ENCODE measurements around the gene RNF150. TPM values are rescaled to one million over a fixed set of nuclear protein-coding genes. Genes with fewer than 3 reads are reported as not detected.
"Not testable (repeated sequence)": the region's sequence is repeated elsewhere in the genome, so short reads cannot be mapped to it uniquely, and the experiment has no call there.

Gene RNF150
- total RNA-seq, 1 experiment from 2014 or later: 1.1 TPM

- no peak for DNase-seq
- no peaks in the 10 kb centered on the region for H3K27me3 ChIP-seq (ENCODE audit: control insufficient read depth, insufficient read depth, low read length)
- H3K36me3 ChIP-seq (replicated peaks; ENCODE audit: control insufficient read depth, insufficient read depth, low read length): no peaks in the 10 kb centered on the region
- H3K4me3 ChIP-seq (ENCODE audit: insufficient read depth, low read depth, low read length): no peak overlapping the region
Observed at GRCh38 chr4:141074098-141074878, 59.0 kb downstream of the RNF150 start.

DNA sequence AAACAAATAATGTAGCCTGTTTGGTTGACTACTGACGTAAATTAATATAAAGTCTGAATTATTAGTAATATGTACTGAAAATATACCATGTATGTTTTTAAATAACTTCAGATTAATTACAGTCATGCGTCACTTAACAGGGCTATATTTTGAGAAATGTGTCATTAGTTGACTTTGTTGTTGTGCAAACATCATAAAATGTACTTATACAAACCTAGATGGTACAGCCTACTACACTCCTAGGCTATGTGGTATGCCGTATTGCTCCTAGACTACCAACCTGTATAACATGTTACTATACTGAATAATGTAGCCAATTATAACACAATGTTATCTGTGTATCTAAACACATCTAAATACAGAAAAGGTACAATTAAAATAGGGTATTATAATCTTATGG lies 66.6 kb downstream of the RNF150 start:
- no peaks in the 10 kb centered on the region for H3K27me3 ChIP-seq (ENCODE audit: control insufficient read depth, insufficient read depth, low read length)
- no peak for DNase-seq
- no peak overlapping the region for H3K4me3 ChIP-seq (ENCODE audit: insufficient read depth, low read depth, low read length)
- H3K36me3 ChIP-seq (replicated peaks; ENCODE audit: control insufficient read depth, insufficient read depth, low read length): no peaks in the 10 kb centered on the region

DNA sequence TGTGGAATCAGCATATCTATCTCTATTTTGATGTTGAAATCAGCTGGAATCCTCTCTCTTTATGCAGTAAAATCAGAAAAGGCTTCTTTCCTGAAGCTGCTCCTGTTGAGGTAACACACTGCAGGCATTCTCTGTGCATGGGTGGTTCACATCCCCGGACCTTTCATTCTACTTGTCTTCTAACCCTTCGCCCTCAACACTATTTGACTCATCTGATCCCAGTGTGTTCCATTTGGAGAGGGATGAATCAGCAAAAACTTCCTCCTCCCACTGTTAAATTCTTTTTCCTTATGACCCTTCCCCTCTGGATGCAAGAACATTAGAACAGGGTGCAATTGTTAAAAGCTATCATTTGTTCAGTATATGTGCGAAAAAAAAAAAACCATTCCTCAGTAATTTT lies 67.4 kb downstream of the RNF150 start:
- Histone ChIP-seq H3K27me3 (ENCODE audit: control insufficient read depth, insufficient read depth, low read length) (no peaks in the 10 kb centered on the region), H3K36me3 (replicated peaks; ENCODE audit: control insufficient read depth, insufficient read depth, low read length) (no peaks in the 10 kb centered on the region), H3K4me3 (ENCODE audit: insufficient read depth, low read depth, low read length) (no peak overlapping the region)
- no peak for DNase-seq

GRCh38 chr4:141062651-141063050 lies 70.6 kb downstream of the RNF150 start:
- no peaks in the 10 kb centered on the region for H3K27me3 ChIP-seq (ENCODE audit: control insufficient read depth, insufficient read depth, low read length)
- no peaks in the 10 kb centered on the region for H3K36me3 ChIP-seq (replicated peaks; ENCODE audit: control insufficient read depth, insufficient read depth, low read length)
- H3K4me3 ChIP-seq (ENCODE audit: insufficient read depth, low read depth, low read length): no peak overlapping the region
- no peak for DNase-seq

DNA sequence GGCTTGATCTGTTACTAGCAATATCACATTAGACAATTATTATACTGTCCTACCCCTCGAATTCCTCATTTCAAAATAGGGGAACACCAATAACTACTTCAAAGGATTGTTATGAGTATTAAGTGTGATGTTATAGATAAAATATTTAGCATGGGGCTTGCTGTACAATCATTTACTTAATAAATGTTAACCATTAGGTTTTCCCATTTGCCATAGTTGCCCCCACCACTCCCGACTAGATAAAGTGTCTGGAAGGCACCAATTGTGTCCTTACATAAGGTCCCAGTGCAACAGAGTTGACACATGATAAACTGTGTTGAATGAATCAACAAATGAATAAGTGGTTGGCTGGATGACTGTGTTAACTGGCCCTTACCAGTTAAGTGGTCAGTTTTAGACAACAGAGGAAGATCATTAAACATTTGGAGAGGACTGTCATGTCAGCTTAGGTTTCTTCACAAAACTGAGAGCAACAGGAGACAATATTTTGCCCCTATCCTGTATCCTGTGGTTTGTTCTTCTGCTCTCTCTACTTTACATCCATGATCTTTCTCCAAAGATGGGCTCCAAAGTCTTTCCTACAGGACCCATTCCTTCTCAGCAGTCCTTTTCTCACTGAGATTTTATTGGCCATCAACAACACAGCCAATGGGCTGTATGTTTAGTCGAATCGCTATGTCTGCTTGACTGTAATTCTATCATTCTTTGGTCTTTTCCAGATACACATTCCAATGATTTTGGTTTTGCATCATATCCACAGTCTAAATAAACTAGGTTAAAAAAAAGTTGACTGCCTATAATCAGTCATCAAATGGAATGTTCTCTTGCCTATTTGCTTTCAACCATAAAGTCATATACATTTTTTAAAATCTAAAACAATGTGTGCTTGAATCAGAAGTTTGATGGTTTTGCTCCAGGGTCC lies 74.4 kb downstream of the RNF150 start:
- no peak for DNase-seq
- H3K27me3 ChIP-seq (ENCODE audit: control insufficient read depth, insufficient read depth, low read length): no peaks in the 10 kb centered on the region
- no peaks in the 10 kb centered on the region for H3K36me3 ChIP-seq (replicated peaks; ENCODE audit: control insufficient read depth, insufficient read depth, low read length)

GRCh38 chr4:141057582-141057981 lies 75.7 kb downstream of the RNF150 start:
- H3K36me3 ChIP-seq (replicated peaks; ENCODE audit: control insufficient read depth, insufficient read depth, low read length): no peaks in the 10 kb centered on the region
- no peaks in the 10 kb centered on the region for H3K27me3 ChIP-seq (ENCODE audit: control insufficient read depth, insufficient read depth, low read length)
- no peak for DNase-seq
- no peak overlapping the region for H3K4me3 ChIP-seq (ENCODE audit: insufficient read depth, low read depth, low read length)

More for the DNA sequence above, 74.4 kb downstream of the RNF150 start:
- no peak overlapping the region for H3K4me3 ChIP-seq (ENCODE audit: insufficient read depth, low read depth, low read length)

DNA sequence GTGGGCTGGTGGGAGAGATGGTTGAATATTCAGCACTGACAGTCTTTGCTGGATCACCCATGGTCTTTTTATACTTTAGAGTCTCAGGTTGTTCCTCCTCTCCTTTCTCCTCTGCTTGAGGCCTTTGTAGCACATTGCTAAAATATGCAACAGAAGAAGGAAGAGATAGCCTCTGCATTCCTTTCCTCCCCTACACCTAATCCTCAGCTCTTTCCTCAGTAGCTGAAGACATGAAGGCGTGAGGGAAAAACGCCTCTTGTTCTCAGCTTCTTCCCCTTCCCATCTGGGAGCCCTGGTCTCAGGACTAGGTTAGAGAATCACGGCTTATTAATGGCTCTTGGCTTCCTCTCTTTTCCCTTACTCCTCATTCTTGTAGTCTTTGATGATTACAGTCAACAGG lies 76.8 kb downstream of the RNF150 start:
- no peak for DNase-seq
- Histone ChIP-seq H3K36me3 (replicated peaks; ENCODE audit: control insufficient read depth, insufficient read depth, low read length) (no peaks in the 10 kb centered on the region), H3K27me3 (ENCODE audit: control insufficient read depth, insufficient read depth, low read length) (no peaks in the 10 kb centered on the region), H3K4me3 (ENCODE audit: insufficient read depth, low read depth, low read length) (no peak overlapping the region)

DNA sequence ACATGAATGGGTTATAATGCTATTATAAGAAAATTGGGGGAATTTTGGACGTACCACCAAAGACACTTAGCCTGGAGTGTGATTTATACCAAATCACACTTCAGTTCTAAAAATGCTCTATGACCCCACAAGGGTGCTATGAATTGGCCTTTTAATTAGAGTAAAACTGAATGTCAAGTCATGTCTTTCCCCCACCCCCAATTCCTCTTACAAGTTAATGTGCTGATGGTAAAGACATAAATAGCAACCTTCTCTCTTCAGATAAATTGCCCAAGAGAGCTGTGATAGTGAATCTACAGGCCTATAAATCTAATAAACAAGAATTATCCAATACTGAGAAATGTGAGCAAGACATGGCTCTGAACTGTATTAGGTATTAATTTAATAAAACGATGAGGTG lies 78.8 kb downstream of the RNF150 start:
- Histone ChIP-seq H3K36me3 (replicated peaks; ENCODE audit: control insufficient read depth, insufficient read depth, low read length) (no peaks in the 10 kb centered on the region), H3K4me3 (ENCODE audit: insufficient read depth, low read depth, low read length) (no peak overlapping the region)
- no peak for DNase-seq

GRCh38 chr4:141050999-141051398 lies 82.3 kb downstream of the RNF150 start:
- not testable (repeated sequence) for H3K27me3 ChIP-seq (ENCODE audit: control insufficient read depth, insufficient read depth, low read length); H3K36me3 ChIP-seq (replicated peaks; ENCODE audit: control insufficient read depth, insufficient read depth, low read length); DNase-seq; H3K4me3 ChIP-seq (ENCODE audit: insufficient read depth, low read depth, low read length)

More for the DNA sequence above, 78.8 kb downstream of the RNF150 start:
- H3K27me3 ChIP-seq (ENCODE audit: control insufficient read depth, insufficient read depth, low read length): no peaks in the 10 kb centered on the region

- no peak for DNase-seq
- H3K27me3 ChIP-seq (ENCODE audit: control insufficient read depth, insufficient read depth, low read length): no peaks in the 10 kb centered on the region
- no peaks in the 10 kb centered on the region for H3K36me3 ChIP-seq (replicated peaks; ENCODE audit: control insufficient read depth, insufficient read depth, low read length)
- no peak overlapping the region for H3K4me3 ChIP-seq (ENCODE audit: insufficient read depth, low read depth, low read length)
Observed at GRCh38 chr4:141047228-141047884, 85.9 kb downstream of the RNF150 start.

DNA sequence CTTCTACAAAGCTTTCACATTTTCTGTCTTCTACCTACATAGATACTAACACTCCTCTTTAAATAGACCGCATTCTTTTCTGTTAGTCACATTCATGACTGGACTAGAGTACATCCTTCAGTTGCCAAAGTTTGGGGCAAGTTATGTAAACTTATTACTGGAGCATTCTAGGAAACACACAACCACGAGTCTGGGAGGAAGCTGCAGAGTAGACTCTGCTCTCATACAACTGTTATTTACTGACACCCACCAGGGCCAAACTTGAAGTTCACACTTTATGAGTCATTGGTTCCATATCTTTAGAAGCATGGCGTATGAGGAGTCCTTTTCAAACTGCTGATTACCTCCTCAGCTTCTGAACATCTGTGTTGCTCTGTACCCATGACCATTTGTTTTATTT lies 87.0 kb downstream of the RNF150 start:
- Histone ChIP-seq H3K4me3 (ENCODE audit: insufficient read depth, low read depth, low read length) (no peak overlapping the region), H3K27me3 (ENCODE audit: control insufficient read depth, insufficient read depth, low read length) (no peaks in the 10 kb centered on the region), H3K36me3 (replicated peaks; ENCODE audit: control insufficient read depth, insufficient read depth, low read length) (no peaks in the 10 kb centered on the region)
- DNase-seq: no peak

GRCh38 chr4:141045848-141046247 lies 87.4 kb downstream of the RNF150 start:
- H3K27me3 ChIP-seq (ENCODE audit: control insufficient read depth, insufficient read depth, low read length): no peaks in the 10 kb centered on the region
- no peak for DNase-seq
- no peaks in the 10 kb centered on the region for H3K36me3 ChIP-seq (replicated peaks; ENCODE audit: control insufficient read depth, insufficient read depth, low read length)
- no peak overlapping the region for H3K4me3 ChIP-seq (ENCODE audit: insufficient read depth, low read depth, low read length)

- no peak overlapping the region for H3K4me3 ChIP-seq (ENCODE audit: insufficient read depth, low read depth, low read length)
- DNase-seq: no peak
- no peaks in the 10 kb centered on the region for H3K36me3 ChIP-seq (replicated peaks; ENCODE audit: control insufficient read depth, insufficient read depth, low read length)
- no peaks in the 10 kb centered on the region for H3K27me3 ChIP-seq (ENCODE audit: control insufficient read depth, insufficient read depth, low read length)
Observed at GRCh38 chr4:141041021-141041476, 92.2 kb downstream of the RNF150 start.

- DNase-seq: no peak
- Histone ChIP-seq H3K4me3 (ENCODE audit: insufficient read depth, low read depth, low read length) (no peak overlapping the region), H3K27me3 (ENCODE audit: control insufficient read depth, insufficient read depth, low read length) (no peaks in the 10 kb centered on the region), H3K36me3 (replicated peaks; ENCODE audit: control insufficient read depth, insufficient read depth, low read length) (no peaks in the 10 kb centered on the region)
Observed at GRCh38 chr4:141039156-141039555, 94.1 kb downstream of the RNF150 start.

Data from H7 (cell line).